ENCODE results near the gene SLC25A53. TPM values are rescaled to one million over a fixed set of nuclear protein-coding genes. Genes with fewer than 3 reads are reported as not detected.
"Not testable (repeated sequence)": the region's sequence is repeated elsewhere in the genome, so short reads cannot be mapped to it uniquely, and the experiment has no call there.

SLC25A53 gene
- total RNA-seq, 5 donors from 2014 or later (not counting 1 experiment from before 2014, with no cell fraction given): 10.1 to 20.2 (median 16.2) TPM

DNA sequence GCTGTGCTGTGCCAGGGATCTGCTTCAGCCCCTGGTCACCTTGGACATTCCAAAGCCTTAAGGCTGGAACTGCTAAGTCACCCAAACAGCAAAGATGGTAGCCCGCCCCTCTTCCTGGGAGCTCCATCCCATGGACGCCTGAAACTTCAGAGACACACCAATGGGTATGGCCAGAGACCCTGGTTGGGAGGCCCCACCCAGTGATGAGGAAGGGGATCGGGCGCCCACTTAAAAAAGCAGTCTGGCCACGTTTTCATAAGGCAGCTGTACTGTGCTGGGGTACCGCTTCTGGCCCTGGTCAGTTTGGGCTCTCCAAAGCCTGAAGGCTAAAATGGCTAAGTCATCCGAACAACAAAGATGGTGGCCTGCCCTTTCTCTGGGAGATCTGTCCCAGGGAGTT lies 71.3 kb downstream of the SLC25A53 start:
- Mint-ChIP-seq H3K27me3 (peaks cover 9 to 11% of the 10 kb centered on the region in 2 donors), H3K4me1 (no peaks in the 10 kb centered on the region), H3K27ac (no peak overlapping the region), H3K9me3 (no peaks in the 10 kb centered on the region), H3K4me3 (no peak overlapping the region), H3K36me3 (no peaks in the 10 kb centered on the region)
- DNase-seq (no peak), ATAC-seq (replicated peaks in 1 of 4) (no peak)
- 73% methylated on average over 3 of the region's 7 CpGs for WGBS (ENCODE audit: insufficient coverage)
- no peaks in the 10 kb centered on the region for H3K36me3 ChIP-seq (ENCODE audit: control insufficient read depth in 2 of 2, extremely low read depth in 1 of 2, insufficient read depth in 1 of 2, low read length in 1 of 2)
- CTCF ChIA-PET: no interaction called here
- H3K4me3 ChIP-seq (ENCODE audit: control insufficient read depth in 1 of 2, extremely low read depth in 1 of 2, low read length in 1 of 2): no peak overlapping the region
- H3K27me3 ChIP-seq (replicated peaks in 1 of 2; ENCODE audit: control insufficient read depth in 2 of 2, extremely low read depth in 1 of 2, insufficient read depth in 2 of 2, low read length in 1 of 2): peaks cover 0 to 18% of the 10 kb centered on the region in 2 experiments
- POLR2A ChIA-PET: no interaction called here
- no peaks in the 10 kb centered on the region for H3K9me3 ChIP-seq
- no peaks in the 10 kb centered on the region for H3K4me1 ChIP-seq (ENCODE audit: control insufficient read depth in 1 of 2, extremely low read depth in 1 of 2, insufficient read depth in 2 of 2, low read length in 2 of 2)
- no peak overlapping the region for H3K27ac ChIP-seq (ENCODE audit: low read length)

DNA sequence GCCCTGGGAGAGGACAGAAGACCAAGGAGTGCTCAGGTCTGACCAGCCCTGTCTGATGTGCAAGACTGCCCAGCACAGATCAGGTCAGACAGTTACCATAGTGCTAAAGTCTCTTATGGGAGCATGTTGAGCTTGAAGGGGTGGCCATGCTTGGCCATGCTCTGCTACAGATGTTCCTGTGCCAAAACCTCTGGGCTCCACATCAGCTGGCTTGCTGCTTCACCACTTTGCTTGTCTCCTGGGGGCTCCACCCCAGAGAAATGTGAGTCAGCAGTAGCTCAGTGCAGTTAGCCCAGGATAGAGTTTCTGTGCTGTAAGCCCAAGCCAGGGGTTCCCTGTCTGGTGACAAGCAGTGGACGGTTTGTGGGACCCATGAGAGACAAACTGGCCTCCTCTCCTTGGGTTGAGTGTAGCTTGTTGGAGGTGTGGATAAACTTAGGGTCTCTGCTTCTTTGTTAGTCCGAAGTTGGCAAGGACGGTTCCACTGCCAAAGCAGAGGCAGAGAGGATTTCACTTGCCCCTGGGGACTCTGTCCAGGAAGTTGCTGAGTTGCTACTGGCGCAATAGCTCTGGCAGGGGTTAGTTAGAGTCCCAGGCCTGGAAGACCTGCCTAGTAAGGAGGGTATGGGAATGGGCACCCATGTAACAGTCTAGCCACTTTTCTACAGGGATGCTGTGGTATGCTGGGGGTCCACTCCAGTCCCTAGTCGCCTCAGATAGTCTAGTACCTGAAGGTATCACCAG lies 72.1 kb downstream of the SLC25A53 start:
- no peaks in the 10 kb centered on the region for H3K4me1 Mint-ChIP-seq
- CTCF ChIA-PET: no interaction called here

DNA sequence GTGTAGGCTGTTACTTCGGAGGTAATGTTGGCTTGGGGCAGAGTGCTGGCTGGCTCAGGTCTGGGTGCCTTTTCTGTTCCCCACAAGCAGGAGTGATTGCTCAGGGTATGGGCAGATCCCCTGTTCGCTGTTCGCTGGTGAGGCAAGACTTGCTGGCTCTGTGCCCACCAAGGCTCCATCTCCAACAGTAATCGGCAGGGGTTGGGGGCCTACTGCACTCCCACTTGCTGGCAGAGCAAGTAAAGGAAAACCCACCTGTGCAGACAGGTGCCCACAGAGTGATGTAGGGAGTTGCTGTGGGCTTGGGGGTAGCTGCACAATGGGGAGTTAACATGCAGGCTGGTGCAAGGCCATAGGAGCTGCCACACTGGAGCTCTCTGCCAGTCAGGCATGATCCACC lies 72.7 kb downstream of the SLC25A53 start:
- ATAC-seq (replicated peaks in 1 of 4): no peak
- no peaks in the 10 kb centered on the region for H3K9me3 Mint-ChIP-seq
- H3K27ac Mint-ChIP-seq: no peak overlapping the region
- Histone ChIP-seq H3K36me3 (ENCODE audit: control insufficient read depth in 2 of 2, extremely low read depth in 1 of 2, insufficient read depth in 1 of 2, low read length in 1 of 2) (no peaks in the 10 kb centered on the region), H3K27me3 (replicated peaks in 1 of 2; ENCODE audit: control insufficient read depth in 2 of 2, extremely low read depth in 1 of 2, insufficient read depth in 2 of 2, low read length in 1 of 2) (peaks cover 0 to 18% of the 10 kb centered on the region in 2 experiments), H3K4me3 (ENCODE audit: control insufficient read depth in 1 of 2, extremely low read depth in 1 of 2, low read length in 1 of 2) (no peak overlapping the region), H3K27ac (ENCODE audit: low read length) (no peak overlapping the region), H3K9me3 (no peaks in the 10 kb centered on the region), H3K4me1 (ENCODE audit: control insufficient read depth in 1 of 2, extremely low read depth in 1 of 2, insufficient read depth in 2 of 2, low read length in 2 of 2) (no peaks in the 10 kb centered on the region)
- H3K36me3 Mint-ChIP-seq: no peaks in the 10 kb centered on the region
- ChIA-PET POLR2A (no interaction called here), CTCF (no interaction called here)
- H3K4me3 Mint-ChIP-seq: no peak overlapping the region
- H3K27me3 Mint-ChIP-seq: peaks cover 9 to 11% of the 10 kb centered on the region in 2 donors
- WGBS (ENCODE audit: insufficient coverage): no CpG with 5 or more reads among the region's 4 CpGs
- H3K4me1 Mint-ChIP-seq: no peaks in the 10 kb centered on the region
- DNase-seq: no peak

More for the DNA sequence above, 72.1 kb downstream of the SLC25A53 start:
- Mint-ChIP-seq H3K9me3 (no peaks in the 10 kb centered on the region), H3K27ac (no peak overlapping the region), H3K27me3 (peaks cover 9 to 11% of the 10 kb centered on the region in 2 donors), H3K4me3 (no peak overlapping the region), H3K36me3 (no peaks in the 10 kb centered on the region)
- no peak for ATAC-seq (replicated peaks in 1 of 4)
- peaks cover 0 to 18% of the 10 kb centered on the region in 2 experiments for H3K27me3 ChIP-seq (replicated peaks in 1 of 2; ENCODE audit: control insufficient read depth in 2 of 2, extremely low read depth in 1 of 2, insufficient read depth in 2 of 2, low read length in 1 of 2)
- no peaks in the 10 kb centered on the region for H3K36me3 ChIP-seq (ENCODE audit: control insufficient read depth in 2 of 2, extremely low read depth in 1 of 2, insufficient read depth in 1 of 2, low read length in 1 of 2)
- H3K9me3 ChIP-seq: no peaks in the 10 kb centered on the region
- 80% methylated on average over 1 of the region's 5 CpGs for WGBS (ENCODE audit: insufficient coverage)
- DNase-seq: no peak
- POLR2A ChIA-PET: no interaction called here
- no peak overlapping the region for H3K27ac ChIP-seq (ENCODE audit: low read length)
- H3K4me3 ChIP-seq (ENCODE audit: control insufficient read depth in 1 of 2, extremely low read depth in 1 of 2, low read length in 1 of 2): no peak overlapping the region
- H3K4me1 ChIP-seq (ENCODE audit: control insufficient read depth in 1 of 2, extremely low read depth in 1 of 2, insufficient read depth in 2 of 2, low read length in 2 of 2): no peaks in the 10 kb centered on the region

- CTCF ChIA-PET; H3K36me3 ChIP-seq (ENCODE audit: control insufficient read depth in 2 of 2, extremely low read depth in 1 of 2, insufficient read depth in 1 of 2, low read length in 1 of 2); H3K27ac ChIP-seq (ENCODE audit: low read length); H3K4me3 Mint-ChIP-seq; H3K27me3 ChIP-seq (replicated peaks in 1 of 2; ENCODE audit: control insufficient read depth in 2 of 2, extremely low read depth in 1 of 2, insufficient read depth in 2 of 2, low read length in 1 of 2); H3K4me1 Mint-ChIP-seq; H3K4me1 ChIP-seq (ENCODE audit: control insufficient read depth in 1 of 2, extremely low read depth in 1 of 2, insufficient read depth in 2 of 2, low read length in 2 of 2); H3K9me3 ChIP-seq; POLR2A ChIA-PET; H3K27me3 Mint-ChIP-seq; ATAC-seq (replicated peaks in 1 of 4); H3K4me3 ChIP-seq (ENCODE audit: control insufficient read depth in 1 of 2, extremely low read depth in 1 of 2, low read length in 1 of 2); H3K36me3 Mint-ChIP-seq; H3K27ac Mint-ChIP-seq; H3K9me3 Mint-ChIP-seq; DNase-seq: not testable (repeated sequence)
- no CpG with 5 or more reads among the region's 6 CpGs for WGBS (ENCODE audit: insufficient coverage)
Observed at GRCh38 chrX:104077854-104078253, 79.0 kb downstream of the SLC25A53 start.

GRCh38 chrX:104075778-104076445 lies 80.9 kb downstream of the SLC25A53 start, which contains the start of gene TMSB15C:
Gene TMSB15C, minus strand, starts transcription at chrX:104076236.
- H3K27me3 ChIP-seq (replicated peaks in 1 of 2; ENCODE audit: control insufficient read depth in 2 of 2, extremely low read depth in 1 of 2, insufficient read depth in 2 of 2, low read length in 1 of 2); H3K9me3 Mint-ChIP-seq; POLR2A ChIA-PET; H3K36me3 Mint-ChIP-seq; CTCF ChIA-PET; H3K4me3 Mint-ChIP-seq; H3K27ac ChIP-seq (ENCODE audit: low read length); H3K4me3 ChIP-seq (ENCODE audit: control insufficient read depth in 1 of 2, extremely low read depth in 1 of 2, low read length in 1 of 2); H3K27me3 Mint-ChIP-seq; H3K36me3 ChIP-seq (ENCODE audit: control insufficient read depth in 2 of 2, extremely low read depth in 1 of 2, insufficient read depth in 1 of 2, low read length in 1 of 2); H3K27ac Mint-ChIP-seq; H3K4me1 Mint-ChIP-seq; H3K9me3 ChIP-seq; H3K4me1 ChIP-seq (ENCODE audit: control insufficient read depth in 1 of 2, extremely low read depth in 1 of 2, insufficient read depth in 2 of 2, low read length in 2 of 2); DNase-seq: not testable (repeated sequence)
- WGBS (ENCODE audit: insufficient coverage): no CpG with 5 or more reads among the region's 46 CpGs
- ATAC-seq (replicated peaks in 1 of 4): peak; percentile 96 to 99 (median 98)

GRCh38 chrX:104062636-104063035 lies 94.2 kb downstream of the SLC25A53 start:
- H3K27ac Mint-ChIP-seq; H3K9me3 ChIP-seq; H3K4me3 Mint-ChIP-seq; H3K9me3 Mint-ChIP-seq; POLR2A ChIA-PET; H3K4me1 Mint-ChIP-seq; ATAC-seq (replicated peaks in 1 of 4); H3K27me3 ChIP-seq (replicated peaks in 1 of 2; ENCODE audit: control insufficient read depth in 2 of 2, extremely low read depth in 1 of 2, insufficient read depth in 2 of 2, low read length in 1 of 2); H3K4me3 ChIP-seq (ENCODE audit: control insufficient read depth in 1 of 2, extremely low read depth in 1 of 2, low read length in 1 of 2); H3K4me1 ChIP-seq (ENCODE audit: control insufficient read depth in 1 of 2, extremely low read depth in 1 of 2, insufficient read depth in 2 of 2, low read length in 2 of 2); H3K27me3 Mint-ChIP-seq; CTCF ChIA-PET; H3K36me3 ChIP-seq (ENCODE audit: control insufficient read depth in 2 of 2, extremely low read depth in 1 of 2, insufficient read depth in 1 of 2, low read length in 1 of 2); H3K27ac ChIP-seq (ENCODE audit: low read length); H3K36me3 Mint-ChIP-seq; DNase-seq: not testable (repeated sequence)
- WGBS (ENCODE audit: insufficient coverage): no CpG with 5 or more reads among the region's 18 CpGs
